KOPT-K1 (cell line): ENCODE results near the gene IL10.

Experiments used
- H3K27ac ChIP-seq: fragments of 200-600 bp; sonication (generic); 2 replicates; pipeline ENCODE4 v1.5.1; 2016; ENCODE audit warnings: antibody characterized with exemption, mild to moderate bottlenecking, low read depth, low read length; ENCODE audit not compliant: poor library complexity, severe bottlenecking
- H3K36me3 ChIP-seq: fragments of 200-600 bp; sonication (generic); 2 replicates; pipeline ENCODE4 v1.5.1; 2017; ENCODE audit warnings: antibody characterized with exemption, mild to moderate bottlenecking, low read length, moderate library complexity; ENCODE audit not compliant: insufficient read depth
- H3K9me3 ChIP-seq: fragments of 200-600 bp; sonication (generic); 2 replicates; pipeline ENCODE4 v1.5.1; 2017; ENCODE audit warnings: antibody characterized with exemption, low read length, mild to moderate bottlenecking; ENCODE audit not compliant: insufficient read depth, poor library complexity, severe bottlenecking

IL10 gene

DNA sequence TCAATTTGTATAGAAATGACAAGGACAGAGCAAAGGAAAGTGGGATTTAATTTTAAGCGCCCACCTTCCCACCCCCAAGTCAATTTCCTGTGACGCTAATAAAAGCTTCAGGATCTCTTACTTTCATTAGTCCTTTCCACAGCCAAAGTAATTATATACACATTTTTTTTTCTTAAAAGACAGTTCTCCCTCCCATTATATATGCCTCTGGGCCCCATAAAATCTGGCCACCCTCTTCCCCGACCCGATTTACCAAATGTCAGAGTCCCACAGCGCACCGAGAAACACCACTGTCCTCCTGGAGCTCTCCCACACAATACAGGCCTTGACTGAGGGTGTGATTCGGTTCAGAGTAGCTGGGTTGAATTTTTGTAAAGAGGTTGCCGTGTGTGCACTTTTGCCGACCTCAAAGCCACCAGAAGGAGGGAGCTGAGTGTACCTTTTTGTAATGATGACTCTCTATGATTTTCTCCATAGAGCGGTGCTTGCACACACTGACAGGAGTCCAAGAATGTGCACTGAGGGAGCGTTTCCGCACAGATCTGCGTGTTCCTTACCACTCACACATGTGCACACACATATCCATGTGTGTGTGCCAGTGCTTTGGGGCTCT, 26.2 kb upstream of the IL10 start:
- no peaks in the 10 kb centered on the region for H3K36me3 ChIP-seq
- H3K9me3 ChIP-seq, result no peaks in the 10 kb centered on the region
- no peak overlapping the region for H3K27ac ChIP-seq

DNA sequence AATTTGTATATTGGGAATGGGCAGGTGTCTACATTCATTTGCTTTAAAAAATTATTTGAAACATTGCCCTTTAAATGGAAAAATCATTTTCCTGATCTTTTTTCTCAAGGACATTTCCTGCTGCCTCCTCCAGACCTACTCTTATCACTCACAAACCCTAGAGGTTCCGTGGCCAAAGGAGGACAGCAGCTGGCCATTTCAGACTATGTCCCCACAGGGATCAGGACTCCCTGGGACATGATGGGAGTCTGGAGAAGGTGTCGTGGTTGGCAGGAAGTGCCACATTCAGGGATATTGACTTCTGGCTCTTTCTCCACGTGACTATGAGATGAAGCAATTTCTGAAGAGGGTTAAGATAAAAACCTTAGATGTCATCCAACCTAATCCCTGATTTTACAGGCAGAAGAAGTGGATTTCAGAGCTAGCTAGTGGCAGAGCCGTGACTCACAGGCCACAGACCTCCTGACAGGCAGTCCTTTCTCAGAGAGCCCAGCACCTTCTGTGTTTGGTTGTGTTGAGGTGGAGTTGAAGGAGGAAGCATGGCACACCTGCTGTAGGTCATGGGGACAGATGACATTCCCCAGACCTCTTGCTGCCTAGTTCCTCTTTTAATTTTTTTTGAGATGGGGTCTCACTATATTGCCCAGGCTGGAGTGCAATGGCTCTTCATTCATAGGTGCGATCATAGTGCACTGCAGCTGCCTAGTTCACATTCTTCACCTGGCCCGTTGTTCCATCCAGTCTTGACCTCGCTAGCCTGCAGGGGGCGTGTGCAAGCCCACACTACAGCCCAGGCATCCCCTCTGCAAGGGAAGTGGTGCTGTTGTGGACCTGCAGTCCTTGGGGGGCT, 25.5 kb upstream of the IL10 start:
- no peak overlapping the region for H3K27ac ChIP-seq
- no peaks in the 10 kb centered on the region for H3K9me3 ChIP-seq
- no peaks in the 10 kb centered on the region for H3K36me3 ChIP-seq

DNA sequence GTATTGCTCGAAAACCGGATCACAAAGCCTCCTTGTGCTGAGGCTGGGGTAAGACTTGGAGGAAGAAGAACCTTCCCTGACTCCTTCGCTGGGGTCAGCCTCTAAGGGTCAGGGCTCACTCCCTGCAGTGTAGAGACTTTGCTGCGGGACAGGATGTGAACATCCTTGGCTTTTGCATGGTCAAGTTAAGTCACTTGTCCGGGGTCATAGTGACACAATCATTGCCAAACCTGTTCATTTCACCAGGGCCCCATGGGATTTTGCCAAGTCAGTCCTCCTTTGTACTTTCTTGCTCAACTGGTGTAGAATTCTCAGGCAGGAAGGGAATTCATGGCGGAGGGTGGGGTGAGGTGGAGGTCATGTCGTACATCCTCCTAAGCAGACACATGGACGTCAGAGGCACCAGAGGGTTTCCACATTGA, 24.7 kb upstream of the IL10 start:
- Histone ChIP-seq H3K27ac (no peak overlapping the region), H3K9me3 (no peaks in the 10 kb centered on the region), H3K36me3 (no peaks in the 10 kb centered on the region)

DNA sequence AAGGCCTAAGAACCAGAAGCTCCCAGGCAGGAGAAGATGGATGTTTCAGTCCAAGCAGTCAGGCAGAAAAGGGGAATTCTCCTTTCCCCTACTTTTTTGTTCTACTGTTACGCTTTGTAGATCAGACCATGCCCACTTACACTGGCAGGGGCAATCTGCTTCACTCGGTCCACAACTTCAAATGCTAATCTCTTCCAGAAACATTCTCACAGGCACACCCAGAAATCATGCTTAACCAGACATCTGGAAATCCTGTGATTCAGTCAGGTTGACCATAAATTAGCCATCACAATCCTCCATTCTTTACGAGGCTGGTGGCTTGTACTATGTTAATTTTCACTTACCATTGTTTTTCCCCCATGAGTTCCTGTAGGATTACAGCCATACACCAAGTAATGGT, 23.8 kb upstream of the IL10 start:
- no peaks in the 10 kb centered on the region for H3K9me3 ChIP-seq
- H3K27ac ChIP-seq, result no peak overlapping the region
- no peaks in the 10 kb centered on the region for H3K36me3 ChIP-seq

DNA sequence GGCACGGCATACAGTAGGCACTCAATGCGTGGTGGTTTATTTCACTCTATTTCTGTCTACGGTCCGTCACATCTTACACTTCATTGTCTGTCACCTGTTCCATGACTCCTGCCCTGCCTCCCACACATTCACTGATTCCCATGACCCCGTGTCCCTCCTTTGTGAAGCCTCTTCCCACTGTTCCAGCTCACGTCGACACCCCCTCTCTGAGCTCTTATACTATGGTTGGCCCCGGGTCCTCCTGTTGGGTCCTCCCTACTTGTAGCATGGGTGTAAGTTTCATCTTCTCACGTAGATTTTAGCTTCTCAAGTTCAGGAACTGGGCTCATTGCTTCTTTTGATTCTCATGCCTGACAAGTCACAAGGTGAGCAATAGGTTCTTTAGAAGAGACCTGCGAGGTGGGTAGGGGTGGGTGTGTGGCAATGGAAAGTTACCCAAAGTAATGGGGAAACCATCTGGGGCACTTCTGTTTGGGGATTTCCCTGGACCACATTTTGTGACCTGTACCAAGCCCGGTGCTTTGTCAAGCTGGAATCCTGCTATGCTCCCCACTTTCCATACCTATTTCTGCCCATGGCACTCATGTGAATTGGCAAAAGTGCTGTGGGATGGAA, 22.1 kb upstream of the IL10 start:
- no peaks in the 10 kb centered on the region for H3K9me3 ChIP-seq
- no peaks in the 10 kb centered on the region for H3K36me3 ChIP-seq
- H3K27ac ChIP-seq, result no peak overlapping the region

DNA sequence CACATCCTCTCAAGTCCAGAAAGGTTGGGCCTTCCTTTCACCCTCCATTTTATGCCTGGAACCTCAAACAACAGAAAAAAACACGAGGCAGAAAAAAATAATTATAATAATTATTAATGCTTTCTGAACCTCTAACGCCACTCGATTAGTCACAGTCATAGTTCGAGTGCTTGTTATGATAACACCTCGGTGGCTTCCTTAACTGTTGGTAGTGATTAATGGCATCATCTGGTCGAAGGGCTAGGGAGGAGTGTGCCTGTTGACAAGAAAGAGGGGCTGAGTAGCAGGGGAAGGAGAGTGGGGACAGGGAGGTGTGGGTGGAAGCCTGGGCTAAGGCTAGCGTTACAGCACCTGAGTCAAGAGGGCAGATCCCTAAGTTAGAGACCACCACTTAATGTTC, 21.3 kb upstream of the IL10 start:
- no peak overlapping the region for H3K27ac ChIP-seq
- no peaks in the 10 kb centered on the region for H3K9me3 ChIP-seq
- no peaks in the 10 kb centered on the region for H3K36me3 ChIP-seq

DNA sequence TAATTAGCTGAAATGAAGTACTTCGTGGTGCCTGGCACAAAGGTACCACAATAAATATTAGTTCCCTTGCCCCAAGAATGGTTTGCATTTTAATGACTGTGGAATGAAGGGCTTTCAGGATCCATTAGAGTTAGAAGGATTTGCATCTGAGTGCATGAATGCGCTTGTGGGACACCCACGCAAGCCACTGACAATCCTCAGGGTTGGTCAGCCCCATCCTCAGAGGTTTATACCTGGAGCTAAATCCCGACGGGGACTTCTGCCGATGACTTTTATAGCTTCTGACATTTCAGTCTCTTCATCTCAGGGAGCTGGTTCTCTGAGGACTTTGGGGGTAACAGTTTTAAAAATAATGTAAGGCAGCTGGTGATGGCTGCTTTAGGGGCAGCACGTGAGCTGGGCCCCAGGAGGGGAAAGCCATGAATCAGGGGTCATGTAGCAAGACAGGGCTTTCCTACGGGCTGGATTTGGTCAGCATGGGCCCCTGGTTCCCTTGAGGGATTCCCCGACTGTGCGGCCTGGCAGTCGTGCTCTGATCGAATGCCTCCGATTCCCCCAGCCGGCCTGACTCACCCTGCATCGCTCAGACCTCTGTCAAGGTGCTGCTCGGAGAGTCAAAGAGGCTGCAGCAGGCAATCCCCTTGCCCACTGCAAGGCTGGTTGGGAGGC, 20.8 kb upstream of the IL10 start:
- no peak overlapping the region for H3K27ac ChIP-seq

DNA sequence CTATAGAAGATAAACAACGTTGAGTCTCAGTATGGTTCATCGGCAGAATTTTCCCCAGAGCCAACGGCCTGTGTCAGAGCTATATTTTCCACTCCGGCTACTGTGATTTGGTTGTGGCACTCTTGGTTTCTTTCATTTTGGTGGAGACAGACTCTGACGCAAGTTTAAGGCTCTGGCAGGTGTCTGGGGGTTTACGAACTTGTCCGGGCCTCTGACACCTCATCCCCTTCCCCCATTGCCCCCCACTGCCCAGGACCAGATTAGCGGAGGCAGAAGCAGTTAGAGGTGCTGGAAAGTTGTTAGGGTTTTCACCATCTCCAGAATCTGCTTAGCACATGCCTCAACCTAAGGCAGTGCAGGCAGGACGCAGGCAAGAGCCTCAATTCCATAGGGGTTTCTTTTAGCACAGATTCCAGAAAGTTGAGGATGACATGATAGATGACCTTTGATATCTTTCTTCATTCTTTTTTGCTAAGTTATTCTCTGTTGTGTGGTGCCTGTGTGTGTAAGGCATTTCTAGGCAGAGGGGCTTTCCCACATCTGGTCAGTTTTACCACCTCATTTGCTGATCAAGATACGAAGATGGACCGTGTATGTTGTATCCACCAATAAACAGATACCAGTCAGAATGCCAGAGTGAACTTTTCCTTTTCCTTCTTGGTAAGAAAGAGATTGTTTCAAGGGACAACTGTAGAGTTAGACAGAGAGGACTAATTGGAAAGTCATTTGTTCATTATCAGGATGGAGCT, 18.4 kb upstream of the IL10 start:
- no peaks in the 10 kb centered on the region for H3K36me3 ChIP-seq
- H3K27ac ChIP-seq, result no peak overlapping the region
- no peaks in the 10 kb centered on the region for H3K9me3 ChIP-seq

More for the DNA sequence above, 20.8 kb upstream of the IL10 start:
- Histone ChIP-seq H3K9me3 (no peaks in the 10 kb centered on the region), H3K36me3 (no peaks in the 10 kb centered on the region)

DNA sequence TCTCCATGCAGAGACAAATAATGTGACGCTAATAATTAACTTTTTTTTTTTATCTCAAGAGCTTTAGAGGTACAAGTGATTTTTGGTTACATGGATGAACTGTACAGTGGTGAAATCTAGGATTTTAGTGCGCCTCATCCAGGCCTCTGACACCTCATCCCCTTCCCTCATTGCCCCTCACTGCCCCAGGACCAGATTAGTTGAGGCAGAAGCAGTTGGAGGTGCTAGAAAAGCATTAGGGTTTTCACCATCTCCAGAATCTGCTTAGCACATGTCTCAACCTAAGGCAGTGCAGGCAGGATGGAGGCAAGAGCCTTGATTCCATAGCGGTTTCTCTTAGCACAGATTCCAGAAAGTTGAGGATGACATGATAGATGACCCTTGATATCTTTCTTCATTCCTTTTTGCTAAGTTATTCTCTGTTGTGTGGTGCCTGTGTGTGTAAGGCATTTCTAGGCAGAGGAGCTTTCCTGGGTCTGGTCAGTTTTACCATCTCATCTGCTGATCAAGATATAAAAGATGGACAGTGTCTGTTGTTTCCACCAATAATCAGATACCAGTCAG, 16.3 kb upstream of the IL10 start:
- H3K27ac ChIP-seq, result no peak overlapping the region
- H3K9me3 ChIP-seq, result no peaks in the 10 kb centered on the region
- H3K36me3 ChIP-seq, result no peaks in the 10 kb centered on the region

DNA sequence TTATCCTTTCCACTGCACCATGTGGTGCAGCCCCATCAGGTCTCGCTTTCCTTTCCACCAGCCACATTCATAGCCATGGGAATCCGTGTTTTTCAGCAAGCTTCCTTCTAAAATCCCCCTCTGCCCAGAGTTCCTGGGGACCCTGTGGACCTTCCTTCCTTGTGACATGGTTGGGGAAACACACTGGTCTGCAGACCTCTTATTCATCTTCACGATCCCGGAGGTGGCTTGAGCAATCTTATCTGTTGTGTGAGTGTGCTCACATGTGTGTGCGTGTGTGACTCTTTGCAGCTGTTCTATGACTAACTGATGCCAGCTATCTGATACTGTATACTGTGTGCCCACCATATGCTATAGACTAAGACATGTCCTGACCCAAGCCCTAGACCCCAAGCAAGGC, 15.6 kb upstream of the IL10 start:
- Histone ChIP-seq H3K36me3 (no peaks in the 10 kb centered on the region), H3K9me3 (no peaks in the 10 kb centered on the region), H3K27ac (peak overlapping the region; percentile 31)

DNA sequence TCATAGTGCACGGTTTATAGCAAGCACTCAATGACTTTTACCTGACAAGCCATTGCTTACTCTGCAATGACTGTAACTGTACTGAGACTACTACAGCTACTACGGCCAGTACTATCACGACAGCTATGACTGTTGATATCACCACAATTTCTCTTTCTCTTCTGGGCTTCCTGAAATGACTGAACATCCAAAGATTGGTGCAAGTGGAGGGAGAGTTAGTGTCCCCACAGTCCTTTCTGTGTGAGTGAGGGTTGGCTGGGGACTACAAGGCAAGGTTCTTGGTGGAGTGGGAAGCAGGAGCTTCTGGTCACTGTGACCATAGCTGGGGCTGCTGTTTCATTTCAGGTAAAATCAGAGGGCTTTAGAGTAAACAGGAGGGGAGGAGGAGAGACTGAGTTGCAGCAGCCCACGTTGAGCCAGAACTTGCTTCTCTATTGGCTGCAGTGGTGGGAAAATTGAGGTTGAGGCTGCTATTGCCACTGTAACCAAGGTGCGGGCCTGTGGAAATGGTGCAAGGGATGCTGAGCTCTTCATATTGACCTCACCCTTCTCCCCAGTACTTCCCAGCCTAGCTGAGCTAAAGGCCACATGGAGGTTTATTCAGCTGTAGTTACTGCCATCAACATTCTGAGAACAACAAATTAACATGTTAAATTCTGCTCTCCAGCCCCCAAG, 14.1 kb upstream of the IL10 start:
- H3K36me3 ChIP-seq, result no peaks in the 10 kb centered on the region
- no peaks in the 10 kb centered on the region for H3K9me3 ChIP-seq
- H3K27ac ChIP-seq, result no peak overlapping the region

DNA sequence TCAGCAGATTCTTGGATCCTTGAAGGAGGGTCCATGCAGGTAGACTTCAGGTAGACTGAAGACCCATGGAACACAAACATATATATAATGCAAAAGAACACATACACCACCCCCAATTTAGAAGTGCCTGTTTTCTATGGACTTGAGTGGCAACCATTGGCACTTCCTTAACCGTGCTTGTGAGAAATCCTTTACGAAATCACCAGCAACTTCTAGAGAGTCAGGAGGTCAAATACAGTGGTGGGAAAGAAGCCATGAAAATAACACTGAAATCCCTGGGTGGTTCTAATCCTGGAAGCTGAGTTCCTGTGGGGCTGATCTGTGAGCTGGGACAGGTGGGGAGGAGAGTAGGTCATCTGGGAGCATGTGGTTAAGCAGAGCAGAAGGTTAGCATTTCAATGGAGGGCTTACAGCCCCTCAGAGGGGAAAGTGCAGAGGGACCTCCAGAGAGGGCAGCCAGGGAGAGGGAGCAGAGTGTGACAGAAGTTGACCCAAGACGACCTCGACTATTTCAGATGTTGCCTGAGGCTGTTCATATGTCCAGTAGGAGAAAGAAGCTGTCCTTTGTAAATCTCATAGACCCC, 13.0 kb upstream of the IL10 start:
- no peaks in the 10 kb centered on the region for H3K36me3 ChIP-seq
- H3K9me3 ChIP-seq, result no peaks in the 10 kb centered on the region
- no peak overlapping the region for H3K27ac ChIP-seq

DNA sequence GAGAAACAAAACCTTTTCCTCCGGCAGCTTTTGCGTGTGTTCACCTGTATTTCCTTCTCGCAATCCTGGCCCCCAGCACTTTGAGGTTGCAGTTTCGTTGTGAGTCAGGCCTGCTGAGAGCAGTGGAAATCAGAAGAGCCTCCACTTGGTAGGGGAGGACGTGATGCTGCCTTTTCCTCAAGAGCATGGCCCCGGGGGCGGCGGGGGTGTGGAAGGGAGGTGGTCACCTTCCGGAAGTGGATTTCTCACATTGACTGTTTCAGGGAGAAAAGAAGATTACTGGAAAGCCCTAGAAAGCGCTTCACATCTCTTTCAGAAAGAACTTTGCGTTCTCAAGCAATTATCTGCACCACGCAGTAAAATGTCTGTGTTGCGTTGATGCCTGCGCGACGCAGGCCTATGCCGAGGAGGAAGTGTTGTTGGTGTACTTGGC, 12.2 kb upstream of the IL10 start:
- no peaks in the 10 kb centered on the region for H3K9me3 ChIP-seq
- H3K36me3 ChIP-seq, result no peaks in the 10 kb centered on the region
- H3K27ac ChIP-seq, result peak overlapping the region; percentile 12

DNA sequence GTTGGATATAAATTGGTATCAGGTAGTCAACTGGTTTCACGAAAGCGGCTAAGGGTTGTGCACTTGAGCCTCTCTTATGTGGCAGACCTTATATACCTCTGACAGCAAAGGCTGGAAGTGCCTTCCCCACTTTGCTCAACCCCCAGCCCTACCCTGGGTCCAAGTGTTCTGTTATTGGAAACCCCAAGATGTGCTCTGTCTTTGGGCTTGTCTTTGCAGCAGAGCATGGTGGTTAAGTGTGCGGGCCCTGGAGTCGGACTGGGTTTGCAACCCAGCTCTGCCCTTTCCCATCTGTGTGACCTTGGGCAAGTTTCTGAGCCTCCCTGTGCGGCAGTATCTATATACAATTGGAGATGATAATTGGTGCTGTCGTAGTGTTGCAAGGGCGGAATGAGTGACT, 11.2 kb upstream of the IL10 start:
- H3K9me3 ChIP-seq, result no peaks in the 10 kb centered on the region
- no peaks in the 10 kb centered on the region for H3K36me3 ChIP-seq
- H3K27ac ChIP-seq, result peak overlapping the region; percentile 12
